HepG2 (cell line): Measurements from ENCODE around the gene C16orf95. TPM values are rescaled to one million over a fixed set of nuclear protein-coding genes. Genes with fewer than 3 reads are reported as not detected.

ENCODE experiments used
- ARHGAP35 ChIP-seq: sonication (generic); formaldehyde crosslinking; IDR thresholded peaks from 2 replicates; pipeline ENCODE4 v1.9.0; 2022; ENCODE audit warnings: mild to moderate bottlenecking, inconsistent platforms, moderate library complexity, missing genetic modification reagents, borderline replicate concordance
- CENPT ChIP-seq: sonication (generic); formaldehyde crosslinking; IDR thresholded peaks from 2 replicates; pipeline ENCODE4 v1.8.0; 2022; ENCODE audit warnings: low read depth, mild to moderate bottlenecking, moderate library complexity, missing genetic modification reagents
- CHD4 ChIP-seq: fragments of 200-600 bp; sonication (generic); IDR thresholded peaks from 2 replicates; pipeline ENCODE4 v1.7.0; 2017; ENCODE audit warnings: mild to moderate bottlenecking, low read length, borderline replicate concordance
- GPN1 ChIP-seq: sonication (generic); formaldehyde crosslinking; IDR thresholded peaks from 2 replicates; pipeline ENCODE4 v1.5.1; 2020; ENCODE audit warnings: missing genetic modification reagents, borderline replicate concordance
- HHEX ChIP-seq: IDR thresholded peaks from 2 replicates; pipeline ENCODE4 v1.6.1; 2016; ENCODE audit warnings: control low read depth
- HNRNPL ChIP-seq: fragments of 200-400 bp; formaldehyde crosslinking; IDR thresholded peaks from 2 replicates; pipeline ENCODE4 v1.6.1; 2017; ENCODE audit warnings: mild to moderate bottlenecking, low read depth, low read length
- KDM2A ChIP-seq: sonication (generic); formaldehyde crosslinking; IDR thresholded peaks from 2 replicates; pipeline ENCODE4 v1.4.0; 2020; ENCODE audit warnings: low read depth, missing genetic modification reagents, borderline replicate concordance
- MTF1 ChIP-seq: sonication (generic); formaldehyde crosslinking; IDR thresholded peaks from 2 replicates; pipeline ENCODE4 v1.5.0; 2020; ENCODE audit warnings: missing genetic modification reagents
- MTF2 ChIP-seq: sonication (generic); formaldehyde crosslinking; IDR thresholded peaks from 2 replicates; pipeline ENCODE4 v1.5.0; 2020; ENCODE audit warnings: missing genetic modification reagents, borderline replicate concordance
- PAWR ChIP-seq: sonication (generic); formaldehyde crosslinking; IDR thresholded peaks from 2 replicates; pipeline ENCODE4 v1.4.0; 2020; ENCODE audit warnings: missing genetic modification reagents, mild to moderate bottlenecking, borderline replicate concordance
- PLRG1 ChIP-seq: fragments of 450-650 bp; conservative IDR thresholded peaks from 2 replicates; pipeline ENCODE4 v1.6.1; 2016
- POLR2A ChIP-seq, 2 experiments: IDR thresholded peaks; 2 replicates each; pipeline ENCODE4 v1.6.1; 2011; ENCODE audit warnings: low read depth in 2 of 2, low read length in 2 of 2, mild to moderate bottlenecking in 1 of 2, moderate library complexity in 1 of 2; ENCODE audit not compliant: insufficient read depth in 1 of 2
- PRDM10 ChIP-seq: sonication (generic); formaldehyde crosslinking; IDR thresholded peaks from 2 replicates; pipeline ENCODE4 v1.4.0; 2020; ENCODE audit warnings: low read depth, missing genetic modification reagents
- RARA ChIP-seq: IDR thresholded peaks from 2 replicates; pipeline ENCODE4 v1.6.1; 2016; ENCODE audit warnings: missing genetic modification reagents, missing compliant biosample characterization
- SP4 ChIP-seq: sonication (generic); formaldehyde crosslinking; IDR thresholded peaks from 2 replicates; pipeline ENCODE4 v1.8.1; 2023; ENCODE audit warnings: mild to moderate bottlenecking, missing genetic modification reagents
- U2AF1 ChIP-seq: fragments of 200-400 bp; formaldehyde crosslinking; optimal IDR thresholded peaks from 2 replicates; pipeline ENCODE3; 2017; ENCODE audit warnings: mild to moderate bottlenecking, low read depth, low read length
- ZFP36L2 ChIP-seq: sonication (generic); formaldehyde crosslinking; IDR thresholded peaks from 2 replicates; pipeline ENCODE4 v1.4.0; 2020; ENCODE audit warnings: missing genetic modification reagents
- ZFX ChIP-seq: sonication (generic); formaldehyde crosslinking; IDR thresholded peaks from 2 replicates; pipeline ENCODE4 v1.4.0; 2020; ENCODE audit warnings: mild to moderate bottlenecking, low read depth, missing genetic modification reagents, moderate library complexity
- ZGPAT ChIP-seq: IDR thresholded peaks from 2 replicates; pipeline ENCODE4 v1.6.1; 2016; ENCODE audit warnings: mild to moderate bottlenecking
- ZMAT3 ChIP-seq: sonication (generic); formaldehyde crosslinking; conservative IDR thresholded peaks from 2 replicates; pipeline ENCODE4 v1.7.0; 2021; ENCODE audit warnings: missing genetic modification reagents
- ZMYM3 ChIP-seq: sonication (generic); formaldehyde crosslinking; IDR thresholded peaks from 2 replicates; pipeline ENCODE4 v1.5.1; 2020; ENCODE audit warnings: mild to moderate bottlenecking, missing genetic modification reagents
- ZNF12 ChIP-seq: sonication (generic); formaldehyde crosslinking; IDR thresholded peaks from 2 replicates; pipeline ENCODE4 v1.5.0; 2020; ENCODE audit warnings: missing genetic modification reagents
- ZNF263 ChIP-seq: sonication (generic); formaldehyde crosslinking; IDR thresholded peaks from 2 replicates; pipeline ENCODE4 v1.4.0; 2020; ENCODE audit warnings: missing genetic modification reagents
- ZNF33A ChIP-seq: sonication (generic); formaldehyde crosslinking; IDR thresholded peaks from 2 replicates; pipeline ENCODE4 v1.5.1; 2020; ENCODE audit warnings: missing genetic modification reagents, mild to moderate bottlenecking, moderate library complexity, borderline replicate concordance
- polyA plus RNA-seq, 8 experiments: library from polyadenylated mRNA; depleted of rRNA in 3 of 8; stranded (reverse) in 7 of 8; unstranded in 1 of 8; fragments of >200 nt; fragmentation: Illumina TruSeq in 4 of 8; extraction: Trizol in 4 of 8; gene quantifications; 2 replicates each; pipeline versions ENCODE4 v1.2.1 to v1.2.3, GENCODE V29; 2011 to 2016; ENCODE audit warnings: low read depth in 4 of 8, missing spikeins in 1 of 8, mixed read lengths in 1 of 8; ENCODE audit not compliant: insufficient read depth in 1 of 8
- total RNA-seq, 5 experiments: library from RNA; depleted of rRNA; stranded (reverse); fragments of >200 nt; fragmentation: Illumina TruSeq; extraction: Trizol; gene quantifications; 2 replicates each; pipeline ENCODE4 v1.2.3, GENCODE V29; 2016; ENCODE audit warnings: low read depth in 1 of 5
- TF ChIP-seq, protein P1 (sequence below): sonication (generic); formaldehyde crosslinking; IDR thresholded peaks from 2 replicates; pipeline ENCODE4 v1.4.0; 2020; ENCODE audit warnings: mild to moderate bottlenecking, missing genetic modification reagents

Gene C16orf95
- total and polyA plus RNA-seq, 2 of the 13 experiments (the other 11 are each of a cell fraction or from before 2014, with no cell fraction given) = 2.8 to 8.6 TPM

DNA sequence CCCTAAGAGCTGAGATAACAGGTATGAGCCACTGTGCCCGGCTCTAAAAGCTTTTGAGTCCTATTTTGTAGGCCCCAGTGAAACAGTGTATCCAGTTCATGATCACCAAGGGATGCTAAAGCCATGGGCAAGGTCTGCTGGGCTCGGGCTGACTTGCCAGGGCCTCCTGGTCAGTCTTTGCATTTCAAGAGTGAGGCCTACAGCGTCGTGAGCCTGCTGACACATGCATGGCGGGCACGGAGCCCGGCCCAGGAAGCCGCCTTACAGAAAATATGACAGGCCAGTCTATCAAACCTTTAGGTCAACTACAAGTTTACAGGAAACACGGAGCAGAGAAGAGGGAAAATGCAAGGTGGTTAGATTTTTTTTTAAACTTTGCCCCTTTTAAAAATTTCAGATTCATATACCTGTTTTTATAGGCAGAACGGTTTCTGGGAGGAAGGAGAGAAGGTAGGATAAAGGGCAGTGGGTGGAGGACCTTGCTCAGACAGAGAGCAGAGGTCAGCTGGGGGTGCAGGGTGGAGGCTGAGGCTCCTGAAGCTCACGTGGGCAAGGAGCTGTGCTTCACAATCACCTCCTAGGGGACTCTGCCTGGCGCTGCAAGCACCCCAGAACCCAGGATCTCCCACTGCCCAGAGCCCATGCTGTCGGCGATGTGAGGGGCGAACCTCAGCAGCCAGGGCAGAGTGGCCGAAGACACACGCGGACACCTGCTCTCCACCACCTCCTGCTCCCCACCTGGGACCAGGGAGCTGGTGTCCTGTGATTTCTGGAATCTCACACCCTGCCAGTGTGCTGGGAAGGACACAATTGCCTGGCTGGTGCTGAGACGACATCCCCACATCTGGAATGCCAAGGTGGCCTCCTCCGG, 21.3 kb downstream of the C16orf95 start (continued):
- TF ChIP-seq HNRNPL (no peak), PRDM10 (CRISPR knock-in tag) (no peak), ZNF33A (CRISPR knock-in tag) (no peak), ZMAT3 (CRISPR knock-in tag) (no peak), ZFX (CRISPR knock-in tag) (peak; percentile 38; the same call in 1 of the 2 replicates), ZFP36L2 (CRISPR knock-in tag) (no peak), ZMYM3 (CRISPR knock-in tag) (no peak), ZNF12 (no peak), PLRG1 (no peak), PAWR (CRISPR knock-in tag) (no peak), MTF1 (CRISPR knock-in tag) (no peak), HHEX (CRISPR knock-in tag) (no peak), GPN1 (CRISPR knock-in tag) (no peak; the same call in 1 of the 2 replicates), RARA (0 out of 2 replicates have a peak, but pooled peaks have one; percentile 13), MTF2 (CRISPR knock-in tag) (no peak), KDM2A (CRISPR knock-in tag) (no peak), CHD4 (no peak), U2AF1 (no peak), CENPT (CRISPR knock-in tag) (no peak), ZNF263 (CRISPR knock-in tag) (peak; percentile 81), SP4 (0 out of 2 replicates have a peak, but pooled peaks have one; percentile 16), ARHGAP35 (CRISPR knock-in tag) (no peak), POLR2A (IDR thresholded peaks at IDR 0.05; ENCODE audit: insufficient read depth in 1 of 2, low read depth in 2 of 2, low read length in 2 of 2) (no peak), ZGPAT (CRISPR knock-in tag) (no peak)
- TF ChIP-seq, protein P1, sequence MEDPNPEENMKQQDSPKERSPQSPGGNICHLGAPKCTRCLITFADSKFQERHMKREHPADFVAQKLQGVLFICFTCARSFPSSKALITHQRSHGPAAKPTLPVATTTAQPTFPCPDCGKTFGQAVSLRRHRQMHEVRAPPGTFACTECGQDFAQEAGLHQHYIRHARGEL (CRISPR knock-in tag) = no peak
